ENCODE measurements around the gene ATP2B1. TPM values are rescaled to one million over a fixed set of nuclear protein-coding genes. Genes with fewer than 3 reads are reported as not detected.
"Not testable (repeated sequence)": the region's sequence is repeated elsewhere in the genome, so short reads cannot be mapped to it uniquely, and the experiment has no call there.

ATP2B1 gene
- total RNA-seq, result 21.4 and 24.7 TPM in 2 replicates

DNA sequence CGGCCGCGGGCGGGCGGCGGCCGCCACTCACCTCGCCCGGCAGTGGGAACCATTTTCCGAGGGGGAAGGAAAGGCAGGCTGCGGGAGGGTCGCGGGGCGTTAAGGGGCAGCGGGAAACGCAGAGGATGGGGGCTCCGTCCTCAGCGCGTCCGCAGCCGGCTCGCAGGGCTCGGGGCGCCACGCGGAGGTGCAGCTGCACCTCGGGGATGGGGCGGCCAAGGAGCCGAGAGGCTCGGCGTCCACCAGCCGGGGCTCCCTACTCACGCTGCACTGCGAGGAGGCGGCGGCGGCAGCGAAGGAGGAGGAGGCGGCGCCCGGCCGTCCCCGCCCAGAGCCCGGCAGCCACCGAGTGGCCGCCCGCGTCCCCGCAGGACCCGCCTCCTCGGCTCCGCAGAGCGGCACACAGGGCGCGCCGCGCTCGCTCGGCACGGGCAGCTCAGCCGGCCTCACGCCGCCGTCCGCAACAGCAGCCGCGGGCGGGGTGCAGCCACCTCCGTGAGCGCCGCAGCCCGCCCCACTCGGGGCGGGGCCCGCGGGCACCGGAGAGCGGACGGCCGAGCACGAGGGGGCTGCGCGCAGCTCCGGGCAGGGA is at the start of gene ATP2B1:
TSS of gene ATP2B1 (minus strand) at position 274 of the 592 bp plus-strand sequence. CDS start 52,952 bp downstream, outside the sequence.
- H3K27me3 Mint-ChIP-seq (ENCODE audit: insufficient read depth), result peaks cover 31% of the 10 kb centered on the region
- intact Hi-C loops (cut with micrococcal nuclease), result loop anchor here (1.0 to 5.0 kb wide), 18 partner anchors 46 to 1674 kb away; partner anchors contain the start of genes DUSP6 and POC1B

DNA sequence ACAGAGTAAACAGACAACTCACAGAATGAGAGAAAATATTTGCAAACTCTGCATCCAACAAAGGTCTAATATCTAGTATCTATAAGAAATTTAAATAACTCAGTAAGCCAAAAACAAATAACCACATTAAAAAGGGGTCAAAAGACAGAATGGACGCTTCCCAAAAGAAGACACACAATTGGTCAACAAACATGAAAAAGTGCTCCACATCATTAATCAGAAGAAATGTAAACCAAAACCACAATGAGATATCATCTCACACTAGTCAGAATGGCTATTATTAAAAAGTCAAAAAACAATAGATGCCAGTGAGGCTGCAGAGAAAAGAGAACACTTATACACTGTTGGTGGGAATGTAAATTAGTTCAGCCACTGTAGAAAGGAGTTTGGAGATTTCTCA is 49.3 kb upstream of the ATP2B1 start:
- not testable (repeated sequence) for H3K4me3 Mint-ChIP-seq; H3K9me3 Mint-ChIP-seq; H3K36me3 Mint-ChIP-seq (ENCODE audit: low read depth); H3K27ac Mint-ChIP-seq; DNase-seq (ENCODE audit: low spot score); H3K27me3 Mint-ChIP-seq (ENCODE audit: insufficient read depth)
- H3K4me1 Mint-ChIP-seq (ENCODE audit: low read depth), result peaks cover 29% of the 10 kb centered on the region
- intact Hi-C loops (cut with micrococcal nuclease), result loop anchor here (2.0 to 5.0 kb wide), 4 partner anchors 161 to 1459 kb away; no protein-coding TSS in a partner anchor

More for the DNA sequence above, at the start of gene ATP2B1:
- peaks cover 26% of the 10 kb centered on the region for H3K4me1 Mint-ChIP-seq (ENCODE audit: low read depth)
- peak; percentile 81 for DNase-seq (ENCODE audit: low spot score)
- peaks cover 2% of the 10 kb centered on the region for H3K36me3 Mint-ChIP-seq (ENCODE audit: low read depth)
- peak within 1 kb of the TSS; percentile 84 for H3K27ac Mint-ChIP-seq
- H3K4me3 Mint-ChIP-seq, result peak within 1 kb of the TSS; percentile 94
- H3K9me3 Mint-ChIP-seq, result no peaks in the 10 kb centered on the region

DNA sequence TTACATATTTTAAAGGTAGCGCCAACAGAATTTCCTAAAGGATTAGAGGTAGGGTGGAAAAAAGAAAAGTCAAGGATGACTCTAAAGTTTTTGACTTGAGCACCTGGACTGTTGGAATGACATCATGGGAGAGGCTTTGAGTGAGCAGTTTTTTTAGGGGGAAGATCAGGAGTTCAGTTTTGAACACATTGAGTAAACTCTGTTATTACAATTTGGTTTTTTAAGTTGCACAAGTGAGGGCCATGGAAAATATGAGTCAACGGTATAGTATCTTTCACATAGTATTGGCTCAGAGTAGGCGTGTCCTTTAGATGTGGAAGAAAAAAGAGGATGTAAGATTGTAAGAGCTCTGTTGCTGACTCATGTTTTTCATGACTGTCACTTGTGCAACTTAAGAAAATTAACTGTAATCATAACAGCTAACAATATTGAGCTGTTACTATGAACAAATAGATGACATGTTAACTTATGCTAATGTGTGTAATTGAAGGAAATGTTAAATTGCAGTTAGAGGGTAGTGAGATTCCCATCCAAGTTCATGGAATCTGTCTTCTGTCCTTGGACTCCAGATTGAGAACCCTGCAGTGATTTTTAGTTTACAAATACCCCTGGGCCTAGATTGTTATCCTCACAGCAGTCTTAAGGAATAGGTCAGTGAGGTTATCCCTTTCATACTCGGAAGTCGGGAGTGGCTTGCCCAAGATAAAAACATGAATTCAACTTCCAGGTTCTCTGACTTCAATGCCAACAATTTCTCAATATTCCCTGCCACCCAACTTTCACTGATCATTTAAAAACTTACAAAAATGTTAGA is 48.2 kb upstream of the ATP2B1 start:
- Mint-ChIP-seq H3K36me3 (ENCODE audit: low read depth) (no peaks in the 10 kb centered on the region), H3K4me3 (peak overlapping the region; percentile 3), H3K27ac (peak overlapping the region; percentile 81), H3K4me1 (ENCODE audit: low read depth) (peaks cover 29% of the 10 kb centered on the region), H3K9me3 (peaks cover 3% of the 10 kb centered on the region), H3K27me3 (ENCODE audit: insufficient read depth) (no peaks in the 10 kb centered on the region)
- intact Hi-C loops (cut with micrococcal nuclease), result loop anchor here (1.0 to 5.0 kb wide), 14 partner anchors 13 to 1458 kb away; no protein-coding TSS in a partner anchor
- peak; percentile 35 for DNase-seq (ENCODE audit: low spot score)

DNA sequence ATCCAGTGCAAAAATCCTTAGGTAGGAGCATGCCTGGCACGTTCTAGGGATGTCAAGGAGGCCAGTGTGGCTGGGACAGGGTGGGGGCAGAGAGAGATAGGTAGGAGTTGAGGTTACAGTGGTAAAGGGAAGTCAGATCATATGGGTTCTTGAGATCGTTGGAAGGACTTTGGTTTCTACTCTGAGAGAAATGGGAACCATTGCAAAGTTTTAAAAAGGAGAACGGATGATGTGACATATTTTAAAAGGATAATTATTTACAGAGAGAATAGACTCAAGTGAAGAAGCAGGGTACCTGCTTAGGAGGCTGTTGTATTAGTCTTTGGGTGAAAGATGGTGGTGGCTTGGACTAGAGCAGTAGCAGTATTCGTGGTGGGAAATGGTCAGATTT is 47.6 kb upstream of the ATP2B1 start:
- Mint-ChIP-seq H3K4me1 (ENCODE audit: low read depth) (peaks cover 29% of the 10 kb centered on the region), H3K9me3 (peaks cover 3% of the 10 kb centered on the region), H3K4me3 (peak overlapping the region; percentile 3), H3K27ac (peak overlapping the region; percentile 81), H3K36me3 (ENCODE audit: low read depth) (no peaks in the 10 kb centered on the region), H3K27me3 (ENCODE audit: insufficient read depth) (no peaks in the 10 kb centered on the region)
- intact Hi-C loops (cut with micrococcal nuclease), result loop anchor here (1.0 to 5.0 kb wide), 14 partner anchors 13 to 1457 kb away; no protein-coding TSS in a partner anchor
- DNase-seq (ENCODE audit: low spot score), result no peak

DNA sequence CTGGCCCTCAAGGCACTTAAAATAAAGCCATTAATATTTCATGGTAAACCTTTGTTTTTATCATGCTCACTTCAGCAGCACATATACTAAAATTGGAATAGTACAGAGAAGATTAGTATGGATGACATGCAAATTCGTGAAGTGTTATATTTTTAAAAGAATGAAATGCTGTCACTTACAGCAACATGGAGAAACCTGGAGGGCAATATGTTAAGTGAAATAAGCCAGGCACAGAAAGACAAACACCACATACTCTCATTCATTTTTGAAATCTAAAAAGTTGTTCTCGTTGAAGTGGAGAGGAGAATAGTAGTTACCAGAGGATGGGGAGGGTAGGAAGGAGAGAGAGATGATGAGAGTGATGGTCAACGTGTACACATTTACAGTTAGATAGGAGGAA is 45.4 kb upstream of the ATP2B1 start:
- no peaks in the 10 kb centered on the region for H3K27me3 Mint-ChIP-seq (ENCODE audit: insufficient read depth)
- H3K4me3 Mint-ChIP-seq, result no peak overlapping the region
- intact Hi-C loops (cut with micrococcal nuclease), result no loop called here
- DNase-seq (ENCODE audit: low spot score), result no peak
- peaks cover 3% of the 10 kb centered on the region for H3K9me3 Mint-ChIP-seq
- no peaks in the 10 kb centered on the region for H3K36me3 Mint-ChIP-seq (ENCODE audit: low read depth)
- peaks cover 17% of the 10 kb centered on the region for H3K4me1 Mint-ChIP-seq (ENCODE audit: low read depth)
- peak overlapping the region; percentile 7 for H3K27ac Mint-ChIP-seq

DNA sequence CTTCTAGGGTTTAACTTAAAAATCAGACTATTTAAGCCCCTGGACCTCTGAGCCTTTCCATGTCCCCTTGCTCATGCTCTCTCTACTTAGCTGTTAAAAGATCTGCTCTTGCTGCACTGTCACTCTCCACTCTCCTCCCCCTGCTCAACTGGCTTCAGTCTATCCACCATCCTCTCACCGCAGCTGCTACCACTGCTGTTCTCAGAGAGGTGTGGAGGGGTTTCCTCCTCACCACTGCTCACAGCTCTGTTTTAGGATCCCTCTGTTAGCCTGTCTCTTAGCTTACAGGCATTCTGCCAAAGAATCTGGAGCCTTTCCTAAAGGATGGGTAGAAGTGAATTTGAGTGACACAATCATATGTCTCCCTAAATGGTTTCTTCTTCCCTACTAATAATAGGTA is 43.7 kb upstream of the ATP2B1 start:
- no peaks in the 10 kb centered on the region for H3K36me3 Mint-ChIP-seq (ENCODE audit: low read depth)
- H3K27me3 Mint-ChIP-seq (ENCODE audit: insufficient read depth), result no peaks in the 10 kb centered on the region
- H3K4me1 Mint-ChIP-seq (ENCODE audit: low read depth), result peaks cover 16% of the 10 kb centered on the region
- intact Hi-C loops (cut with micrococcal nuclease), result no loop called here
- peaks cover 3% of the 10 kb centered on the region for H3K9me3 Mint-ChIP-seq
- no peak for DNase-seq (ENCODE audit: low spot score)
- H3K27ac Mint-ChIP-seq, result no peak overlapping the region
- no peak overlapping the region for H3K4me3 Mint-ChIP-seq

DNA sequence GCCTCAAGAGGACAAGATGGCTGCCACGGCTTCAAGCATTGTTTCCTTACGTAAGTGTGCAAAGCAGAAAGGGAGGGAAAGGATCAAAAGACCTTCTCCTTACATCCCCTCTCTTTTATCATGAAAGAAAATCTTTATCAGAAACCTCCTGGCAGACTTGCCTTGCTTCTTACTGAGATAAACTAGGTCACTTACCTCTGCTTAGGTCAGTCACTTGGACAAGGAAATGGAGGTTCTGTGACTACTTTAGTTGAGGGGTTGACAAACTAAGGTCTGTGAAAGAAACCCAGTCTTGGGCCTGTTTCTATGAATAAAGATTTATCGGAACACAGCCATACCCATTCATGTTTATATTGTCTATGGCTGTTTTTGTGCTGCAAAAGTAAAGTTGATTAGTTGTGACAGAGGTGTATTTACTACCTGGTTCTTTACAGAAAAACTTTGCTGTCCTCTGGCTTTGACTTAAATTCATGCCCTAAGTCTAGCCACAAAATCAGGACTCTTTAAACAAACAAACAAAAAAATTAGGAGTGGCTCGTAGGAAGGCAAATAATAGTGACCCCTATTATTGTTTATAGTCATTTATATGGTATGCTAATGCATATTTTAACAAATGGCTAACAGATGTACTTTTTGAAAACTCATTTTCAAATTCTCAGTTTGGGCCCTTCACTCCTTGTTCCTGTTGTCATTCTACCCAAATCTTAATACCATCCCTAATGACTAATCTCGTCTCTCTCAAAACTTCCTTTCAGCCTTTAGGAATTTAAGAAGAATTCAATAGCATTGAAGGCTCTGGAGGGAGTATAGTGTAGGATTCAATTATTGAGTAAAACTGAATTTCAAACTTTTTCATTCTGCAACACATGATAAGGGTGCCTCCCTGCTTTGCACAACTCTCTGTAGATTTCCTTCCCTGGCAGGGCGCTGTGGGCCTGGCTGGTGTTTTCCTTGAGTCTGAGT is 42.0 kb upstream of the ATP2B1 start:
- H3K4me1 Mint-ChIP-seq (ENCODE audit: low read depth), result no peaks in the 10 kb centered on the region
- no peaks in the 10 kb centered on the region for H3K36me3 Mint-ChIP-seq (ENCODE audit: low read depth)

DNA sequence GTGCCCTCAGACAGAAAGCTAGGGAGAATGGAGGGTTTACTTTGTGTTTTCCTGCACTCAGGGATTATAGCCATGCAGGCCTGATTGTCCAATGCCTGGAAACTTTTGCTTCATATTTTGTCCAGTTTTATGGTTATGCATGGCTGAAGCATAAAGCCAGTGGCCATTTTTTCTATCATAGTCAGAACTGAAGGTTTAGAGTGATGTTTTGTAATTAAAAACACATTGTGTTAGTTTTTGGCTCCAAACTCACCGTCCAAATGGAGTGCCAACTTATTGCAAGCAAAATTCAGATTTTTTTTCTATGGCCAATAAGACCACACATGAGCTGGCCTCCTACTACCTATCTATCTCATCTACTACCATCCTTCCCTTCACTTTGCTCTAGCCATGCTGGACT is 40.2 kb upstream of the ATP2B1 start:
- no peaks in the 10 kb centered on the region for H3K27me3 Mint-ChIP-seq (ENCODE audit: insufficient read depth)
- no peak overlapping the region for H3K27ac Mint-ChIP-seq
- H3K36me3 Mint-ChIP-seq (ENCODE audit: low read depth), result no peaks in the 10 kb centered on the region
- DNase-seq (ENCODE audit: low spot score), result no peak
- H3K4me1 Mint-ChIP-seq (ENCODE audit: low read depth), result no peaks in the 10 kb centered on the region
- H3K4me3 Mint-ChIP-seq, result no peak overlapping the region
- intact Hi-C loops (cut with micrococcal nuclease), result no loop called here
- H3K9me3 Mint-ChIP-seq, result no peaks in the 10 kb centered on the region

More for the DNA sequence above, 42.0 kb upstream of the ATP2B1 start:
- no peak for DNase-seq (ENCODE audit: low spot score)
- H3K27me3 Mint-ChIP-seq (ENCODE audit: insufficient read depth), result no peaks in the 10 kb centered on the region
- no peaks in the 10 kb centered on the region for H3K9me3 Mint-ChIP-seq
- intact Hi-C loops (cut with micrococcal nuclease), result no loop called here
- no peak overlapping the region for H3K27ac Mint-ChIP-seq
- H3K4me3 Mint-ChIP-seq, result no peak overlapping the region

DNA sequence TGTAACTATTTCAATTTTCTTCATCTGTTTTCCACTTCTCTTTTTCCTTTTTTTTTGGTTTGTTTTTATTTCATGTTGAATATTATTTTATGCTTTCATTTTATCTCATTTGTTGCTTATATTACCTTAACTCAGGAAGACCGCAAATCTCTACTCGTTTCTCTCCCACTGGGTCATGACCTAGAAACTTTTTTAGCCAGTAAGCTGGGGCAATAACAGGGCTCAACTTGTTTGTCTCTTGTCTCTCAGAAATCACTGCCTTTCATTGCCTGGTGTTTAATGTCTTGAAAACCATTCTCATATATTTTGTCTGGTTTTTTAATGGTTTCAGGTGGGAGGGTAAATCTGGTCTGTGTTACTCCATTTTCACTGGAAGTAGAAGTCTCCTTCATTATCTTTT is 36.6 kb upstream of the ATP2B1 start:
- H3K4me1 Mint-ChIP-seq (ENCODE audit: low read depth), result peaks cover 8% of the 10 kb centered on the region
- H3K27ac Mint-ChIP-seq, result no peak overlapping the region
- DNase-seq (ENCODE audit: low spot score), result no peak
- peaks cover 3% of the 10 kb centered on the region for H3K36me3 Mint-ChIP-seq (ENCODE audit: low read depth)
- H3K27me3 Mint-ChIP-seq (ENCODE audit: insufficient read depth), result no peaks in the 10 kb centered on the region
- H3K4me3 Mint-ChIP-seq, result no peak overlapping the region
- intact Hi-C loops (cut with micrococcal nuclease), result no loop called here
- peaks cover 22% of the 10 kb centered on the region for H3K9me3 Mint-ChIP-seq

DNA sequence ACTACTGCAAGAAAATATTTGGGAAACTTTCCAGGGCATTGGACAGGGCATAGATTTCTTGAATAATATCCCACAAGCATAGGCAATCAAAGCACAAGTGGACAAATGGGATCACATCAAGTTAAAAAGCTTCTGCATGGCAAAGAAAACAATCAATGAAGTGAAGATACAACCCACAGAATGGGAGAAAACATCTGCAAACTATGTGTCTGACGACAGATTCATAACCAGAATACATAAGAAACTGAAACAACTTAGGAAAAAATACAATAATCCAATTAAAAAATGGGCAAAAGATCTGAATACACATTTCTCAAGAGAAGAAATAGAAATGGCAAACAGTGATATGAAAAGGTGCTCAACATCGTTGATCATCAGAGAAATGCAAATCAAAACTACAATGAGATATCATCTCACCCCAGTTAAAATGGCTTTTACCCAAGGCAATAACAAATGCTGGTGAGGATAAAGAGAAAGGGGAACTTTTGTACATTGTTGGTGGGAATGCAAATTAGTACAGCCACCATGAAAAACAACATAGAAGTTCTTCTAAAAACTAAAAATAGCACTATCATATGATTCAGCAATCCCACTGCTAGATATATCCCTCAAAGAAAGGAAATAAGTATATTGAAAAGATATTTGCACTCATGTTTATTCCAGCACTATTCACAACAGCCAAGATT is 33.8 kb upstream of the ATP2B1 start:
- Mint-ChIP-seq H3K27ac (no peak overlapping the region), H3K4me1 (ENCODE audit: low read depth) (peaks cover 8% of the 10 kb centered on the region)
- intact Hi-C loops (cut with micrococcal nuclease), result no loop called here

DNA sequence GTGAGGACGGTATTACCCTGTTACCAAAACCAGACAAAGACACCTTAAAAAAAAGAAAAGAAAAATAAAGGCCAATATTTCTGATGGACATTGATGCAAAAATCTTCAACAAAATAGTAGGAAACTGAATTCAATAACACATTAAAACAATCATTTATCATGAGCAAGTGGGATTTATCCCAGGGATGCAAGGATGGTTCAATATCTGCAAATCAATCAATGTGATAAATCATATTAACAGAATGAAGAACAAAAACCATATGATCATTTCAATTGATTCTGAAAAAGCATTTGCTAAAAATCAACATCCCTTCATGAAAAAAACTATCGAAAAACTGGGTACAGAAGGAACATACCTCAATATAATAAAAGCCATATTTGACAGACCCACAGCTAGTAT is 32.3 kb upstream of the ATP2B1 start:
- no peak overlapping the region for H3K27ac Mint-ChIP-seq
- DNase-seq (ENCODE audit: low spot score), result no peak
- H3K4me1 Mint-ChIP-seq (ENCODE audit: low read depth), result peaks cover 8% of the 10 kb centered on the region
- intact Hi-C loops (cut with micrococcal nuclease), result no loop called here
- peaks cover 3% of the 10 kb centered on the region for H3K27me3 Mint-ChIP-seq (ENCODE audit: insufficient read depth)
- peaks cover 5% of the 10 kb centered on the region for H3K36me3 Mint-ChIP-seq (ENCODE audit: low read depth)
- peaks cover 46% of the 10 kb centered on the region for H3K9me3 Mint-ChIP-seq
- no peak overlapping the region for H3K4me3 Mint-ChIP-seq

More for the DNA sequence above, 33.8 kb upstream of the ATP2B1 start:
- DNase-seq (ENCODE audit: low spot score), result no peak
- Mint-ChIP-seq H3K36me3 (ENCODE audit: low read depth) (peaks cover 5% of the 10 kb centered on the region), H3K9me3 (peaks cover 41% of the 10 kb centered on the region), H3K4me3 (no peak overlapping the region), H3K27me3 (ENCODE audit: insufficient read depth) (no peaks in the 10 kb centered on the region)

DNA sequence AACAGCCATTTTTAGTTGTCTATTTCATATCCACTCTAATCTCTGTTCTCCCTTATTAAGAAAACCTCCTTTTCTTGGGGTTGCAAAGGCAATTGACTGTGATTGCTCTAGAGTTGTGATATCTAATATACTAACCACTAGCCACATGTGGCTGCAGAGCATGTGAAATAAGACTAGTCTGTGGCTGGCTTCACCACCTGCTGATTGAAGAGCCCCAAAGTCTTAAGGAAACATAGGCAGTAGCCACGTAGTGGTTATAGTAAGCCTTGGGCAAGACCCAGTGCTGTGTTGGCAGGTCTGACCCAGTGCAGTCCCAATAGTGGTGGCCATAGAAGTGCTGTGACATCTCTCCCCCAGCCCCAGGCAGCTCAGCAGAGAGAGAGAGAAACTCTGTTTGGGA is 28.4 kb upstream of the ATP2B1 start:
- Mint-ChIP-seq H3K4me3 (no peak overlapping the region), H3K36me3 (ENCODE audit: low read depth) (peaks cover 8% of the 10 kb centered on the region), H3K27ac (no peak overlapping the region), H3K27me3 (ENCODE audit: insufficient read depth) (peaks cover 8% of the 10 kb centered on the region), H3K9me3 (peaks cover 56% of the 10 kb centered on the region), H3K4me1 (ENCODE audit: low read depth) (peaks cover 5% of the 10 kb centered on the region)
- intact Hi-C loops (cut with micrococcal nuclease), result no loop called here
- no peak for DNase-seq (ENCODE audit: low spot score)

All from activated T-helper 1 cell treated with anti-CD3 and anti-CD28 coated beads, Interleukin-12 subunit alpha, Interleukin-12 subunit beta, Interleukin-2, Interleukin-4 antibody, amounts not matched to agents 30 ng/mL and 10 ng/mL and 1 ng/mL, durations not matched to agents 14 hours and 24 hours and 36 hours (primary cell).